ENCODE measurements around the gene MYO1C. TPM values are rescaled to one million over a fixed set of nuclear protein-coding genes. Genes with fewer than 3 reads are reported as not detected.

The MYO1C gene
- total and polyA plus RNA-seq, 2 of the 8 experiments (the other 6 are each of a cell fraction or from before 2014, with no cell fraction given) = 40.1 to 78.6 TPM

DNA sequence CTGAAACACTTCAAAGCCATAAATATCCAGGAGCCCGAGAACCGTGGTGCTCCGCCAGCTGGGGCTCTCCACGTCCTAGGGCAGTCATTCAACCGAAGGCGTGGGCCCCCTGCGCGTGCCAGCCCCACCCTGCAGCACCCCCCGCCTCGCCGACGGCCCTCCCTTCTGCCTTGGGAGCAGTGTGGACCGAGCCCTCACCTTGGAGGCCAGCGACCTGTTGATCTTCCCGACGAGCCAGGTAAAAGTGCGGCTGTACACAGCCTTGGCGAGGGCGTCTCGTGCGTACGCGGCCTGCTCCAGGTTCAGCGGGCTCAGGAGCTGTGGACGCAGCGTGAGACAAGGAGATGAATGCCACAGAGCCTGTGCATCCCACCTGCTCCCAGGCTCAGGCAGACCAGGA is 14.1 kb downstream of the MYO1C start:
- CTCF ChIA-PET (ENCODE audit: partially characterized antibody) = interaction anchor here (1.4 kb wide), 1 partner anchor 55 kb away, joined by 3 read pairs; no protein-coding TSS in a partner anchor
- H4K20me1 ChIP-seq (replicated peaks in 1 of 2; ENCODE audit: control insufficient read depth in 1 of 2, insufficient read depth in 2 of 2, low read length in 2 of 2) = peaks cover 0 to 10% of the 10 kb centered on the region in 2 experiments

More for the DNA sequence above, 14.1 kb downstream of the MYO1C start:
- no peak overlapping the region for H2BK15ac ChIP-seq (ENCODE audit: low read length)
- H3K56ac ChIP-seq (replicated peaks; ENCODE audit: insufficient read length, low read depth, low read length) = no peak overlapping the region
- H3K36me3 ChIP-seq (ENCODE audit: control insufficient read depth in 2 of 4, insufficient read depth in 4 of 4, low read length in 3 of 4) = peaks cover 9 to 51% (median 34%) of the 10 kb centered on the region in 4 experiments; a peak in 6 of 8 replicates
- no peaks in the 10 kb centered on the region; the same call in 1 of the 2 replicates for H3K79me1 ChIP-seq (ENCODE audit: low read depth, low read length)
- no peak overlapping the region for H2BK5ac ChIP-seq (ENCODE audit: low read depth, low read length)
- no peaks in the 10 kb centered on the region for H3K9me3 ChIP-seq (ENCODE audit: insufficient read depth in 2 of 2, low read depth in 1 of 2, low read length in 1 of 2)
- FAIRE-seq (no peak), DNase-seq (ENCODE audit: low read depth in 1 of 2, low spot score in 2 of 2) (no peak)
- no peak overlapping the region for H2BK12ac ChIP-seq (ENCODE audit: low read depth, low read length)
- no peaks in the 10 kb centered on the region for H3K27me3 ChIP-seq (replicated peaks in 1 of 4; ENCODE audit: control insufficient read depth in 3 of 4, extremely low read depth in 1 of 4, insufficient read depth in 3 of 4, low read length in 3 of 4)
- no peak overlapping the region for H3K4ac ChIP-seq (replicated peaks; ENCODE audit: insufficient read length, low read depth, low read length)
- H2AFZ ChIP-seq (ENCODE audit: low read length) = no peak overlapping the region
- H2BK20ac ChIP-seq (ENCODE audit: low read length) = no peak overlapping the region
- H3K14ac ChIP-seq (ENCODE audit: insufficient read length) = no peak overlapping the region
- H3K9ac ChIP-seq (replicated peaks in 1 of 4; ENCODE audit: extremely low read depth in 1 of 4, low read depth in 3 of 4, low read length in 3 of 4) = no peak overlapping the region
- no peak overlapping the region for H3K18ac ChIP-seq (ENCODE audit: extremely low read depth, low read length)
- no peaks in the 10 kb centered on the region for H3K23me2 ChIP-seq (ENCODE audit: low read depth, low read length)
- POLR2A ChIA-PET (ENCODE audit: partially characterized antibody) = interaction anchor here (1.2 to 2.2 kb wide), 3 partner anchors 9 to 19 kb away, joined by 3 to 7 read pairs (median 6); no protein-coding TSS in a partner anchor
- WGBS, 2 experiments (ENCODE audit: extremely low coverage in 1 of 2, insufficient coverage in 1 of 2, insufficient read length in 1 of 2, insufficient replicate concordance in 2 of 2, low coverage in 1 of 2, low lambda C conversion rate in 2 of 2, missing lambda C conversion rate in 1 of 2) = 94% methylated on average over 18 of the region's 26 CpGs; no CpG with 5 or more reads in 1 of the 2 experiments
- TF ChIP-seq, protein P1, sequence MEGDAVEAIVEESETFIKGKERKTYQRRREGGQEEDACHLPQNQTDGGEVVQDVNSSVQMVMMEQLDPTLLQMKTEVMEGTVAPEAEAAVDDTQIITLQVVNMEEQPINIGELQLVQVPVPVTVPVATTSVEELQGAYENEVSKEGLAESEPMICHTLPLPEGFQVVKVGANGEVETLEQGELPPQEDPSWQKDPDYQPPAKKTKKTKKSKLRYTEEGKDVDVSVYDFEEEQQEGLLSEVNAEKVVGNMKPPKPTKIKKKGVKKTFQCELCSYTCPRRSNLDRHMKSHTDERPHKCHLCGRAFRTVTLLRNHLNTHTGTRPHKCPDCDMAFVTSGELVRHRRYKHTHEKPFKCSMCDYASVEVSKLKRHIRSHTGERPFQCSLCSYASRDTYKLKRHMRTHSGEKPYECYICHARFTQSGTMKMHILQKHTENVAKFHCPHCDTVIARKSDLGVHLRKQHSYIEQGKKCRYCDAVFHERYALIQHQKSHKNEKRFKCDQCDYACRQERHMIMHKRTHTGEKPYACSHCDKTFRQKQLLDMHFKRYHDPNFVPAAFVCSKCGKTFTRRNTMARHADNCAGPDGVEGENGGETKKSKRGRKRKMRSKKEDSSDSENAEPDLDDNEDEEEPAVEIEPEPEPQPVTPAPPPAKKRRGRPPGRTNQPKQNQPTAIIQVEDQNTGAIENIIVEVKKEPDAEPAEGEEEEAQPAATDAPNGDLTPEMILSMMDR (IDR thresholded peaks at IDR 0.05; ENCODE audit: control extremely low read depth in 1 of 3, insufficient read depth in 1 of 3, low read depth in 1 of 3, low read length in 3 of 3) = no peak
- TF ChIP-seq RBBP5 (IDR thresholded peaks at IDR 0.05; ENCODE audit: borderline replicate concordance, low read depth, low read length) (no peak), SIRT6 (IDR thresholded peaks at IDR 0.05; ENCODE audit: low read length) (no peak), BCL11A (IDR thresholded peaks at IDR 0.05; ENCODE audit: low read depth in 2 of 2, low read length in 2 of 2) (no peak)
- TF ChIP-seq, protein P2, sequence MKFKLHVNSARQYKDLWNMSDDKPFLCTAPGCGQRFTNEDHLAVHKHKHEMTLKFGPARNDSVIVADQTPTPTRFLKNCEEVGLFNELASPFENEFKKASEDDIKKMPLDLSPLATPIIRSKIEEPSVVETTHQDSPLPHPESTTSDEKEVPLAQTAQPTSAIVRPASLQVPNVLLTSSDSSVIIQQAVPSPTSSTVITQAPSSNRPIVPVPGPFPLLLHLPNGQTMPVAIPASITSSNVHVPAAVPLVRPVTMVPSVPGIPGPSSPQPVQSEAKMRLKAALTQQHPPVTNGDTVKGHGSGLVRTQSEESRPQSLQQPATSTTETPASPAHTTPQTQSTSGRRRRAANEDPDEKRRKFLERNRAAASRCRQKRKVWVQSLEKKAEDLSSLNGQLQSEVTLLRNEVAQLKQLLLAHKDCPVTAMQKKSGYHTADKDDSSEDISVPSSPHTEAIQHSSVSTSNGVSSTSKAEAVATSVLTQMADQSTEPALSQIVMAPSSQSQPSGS (IDR thresholded peaks at IDR 0.05; ENCODE audit: low read length) = no peak
- H2BK120ac ChIP-seq (replicated peaks; ENCODE audit: low read depth, low read length) = no peak overlapping the region
- no peak overlapping the region for H2AK5ac ChIP-seq (ENCODE audit: low read depth, low read length)
- no peak overlapping the region for H3K4me3 ChIP-seq (ENCODE audit: extremely low read depth in 1 of 4, insufficient read depth in 2 of 4, low read depth in 3 of 4, low read length in 4 of 4)
- no peaks in the 10 kb centered on the region for H3K79me2 ChIP-seq (ENCODE audit: control insufficient read depth in 1 of 2, insufficient read depth in 2 of 2, low read length in 2 of 2)
- 0 out of 2 replicates have a peak overlapping the region, but pooled peaks have one; percentile 3 for H4K8ac ChIP-seq (ENCODE audit: extremely low read depth, insufficient read depth, low read length)
- H3K27ac ChIP-seq (ENCODE audit: low read depth, low read length) = no peak overlapping the region
- peaks cover 0 to 7% (median 0%) of the 10 kb centered on the region in 4 experiments; a peak in 3 of 7 replicates for H3K4me1 ChIP-seq (replicated peaks in 1 of 4; ENCODE audit: control insufficient read depth in 3 of 4, insufficient read depth in 4 of 4, low read length in 3 of 4)
- no peak overlapping the region for H3K4me2 ChIP-seq (ENCODE audit: insufficient read depth in 1 of 2, low read depth in 2 of 2, low read length in 2 of 2)
- H3K23ac ChIP-seq (ENCODE audit: insufficient read length) = no peak overlapping the region
- H4K91ac ChIP-seq (replicated peaks; ENCODE audit: insufficient read length, low read length) = no peak overlapping the region
- H4K5ac ChIP-seq (ENCODE audit: insufficient read length, low read depth, low read length) = no peak overlapping the region
